Mesodermal cell (in vitro differentiated cells): Measurements from ENCODE around the gene SEC62.

Experiments used
- H3K27ac ChIP-seq: 2 replicates; pipeline ENCODE4 v1.7.0; 2013; ENCODE audit warnings: mild to moderate bottlenecking, low read depth, low read length, moderate library complexity; ENCODE audit not compliant: severe bottlenecking
- H3K36me3 ChIP-seq: 2 replicates; pipeline ENCODE4 v1.7.1; 2013; ENCODE audit warnings: mild to moderate bottlenecking, low read length, moderate library complexity; ENCODE audit not compliant: control insufficient read depth, insufficient read depth
- H3K4me1 ChIP-seq: one replicate; pipeline ENCODE4 v1.7.1; 2013; ENCODE audit warnings: mild to moderate bottlenecking, low read length; ENCODE audit not compliant: insufficient read depth, control insufficient read depth, poor library complexity, severe bottlenecking
- H3K4me3 ChIP-seq: 2 replicates; pipeline ENCODE4 v1.7.0; 2013; ENCODE audit warnings: low read length, control low read depth, mild to moderate bottlenecking; ENCODE audit not compliant: insufficient read depth, poor library complexity, severe bottlenecking; ENCODE audit errors: extremely low read depth
- H3K9me3 ChIP-seq: 2 replicates; pipeline ENCODE4 v1.7.1; 2013; ENCODE audit warnings: mild to moderate bottlenecking, low read length, moderate library complexity; ENCODE audit not compliant: control insufficient read depth
- WGBS, 2 experiments: methylation state at CpG; one replicate each; pipeline ENCODE4 v1.1.5; 2013; ENCODE audit warnings: missing lambda C conversion rate in 2 of 2; ENCODE audit not compliant: insufficient coverage in 2 of 2; 5-methylcytosine and 5-hydroxymethylcytosine counted together

Gene SEC62

DNA sequence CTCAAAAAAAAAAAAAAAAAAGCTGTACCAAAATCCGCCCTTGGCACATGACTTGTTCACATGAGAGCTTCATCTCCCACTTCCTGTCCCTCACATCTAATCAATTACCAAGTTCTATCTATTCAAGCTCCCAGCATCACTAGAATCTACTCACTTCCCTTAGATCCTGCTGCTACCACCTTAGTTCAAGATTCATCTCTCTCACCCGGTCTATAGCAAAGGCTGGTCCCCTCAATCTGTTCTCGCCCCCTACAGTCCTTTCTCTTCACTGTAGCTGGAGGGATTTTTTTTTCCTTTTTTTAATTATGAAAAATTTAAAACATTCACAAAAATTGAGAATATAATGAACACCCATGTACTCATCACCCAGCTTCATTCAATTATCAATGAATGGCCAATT, 54.5 kb downstream of the SEC62 start:
- no peaks in the 10 kb centered on the region for H3K36me3 ChIP-seq
- WGBS, 2 experiments: 78 to 100% methylated on average over 1 of the region's 3 CpGs
- no peak overlapping the region for H3K27ac ChIP-seq
- no peaks in the 10 kb centered on the region for H3K4me1 ChIP-seq
- H3K4me3 ChIP-seq: no peak overlapping the region
- no peaks in the 10 kb centered on the region for H3K9me3 ChIP-seq

DNA sequence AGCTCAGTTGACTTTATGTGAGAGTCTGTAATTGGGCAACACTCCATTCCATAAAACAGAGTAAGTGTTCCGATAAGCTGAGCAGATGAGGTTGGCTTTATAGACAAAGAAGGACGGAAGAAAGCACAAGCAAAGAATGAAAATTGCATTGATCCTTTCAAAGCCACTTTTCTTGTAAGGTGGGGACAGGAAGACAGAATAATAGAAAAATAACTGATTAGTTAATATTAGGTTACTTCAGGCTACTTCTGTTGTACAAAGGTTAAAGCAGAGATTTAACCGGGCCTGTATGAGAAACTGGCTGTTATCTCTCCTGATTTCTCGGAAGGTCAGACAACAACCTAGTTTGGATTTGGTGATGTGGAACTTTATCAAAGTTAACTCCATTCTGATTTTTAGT, 55.7 kb downstream of the SEC62 start:
- 100% methylated on average over 2 to 3 of the region's 4 CpGs for WGBS, 2 experiments
- Histone ChIP-seq H3K4me3 (no peak overlapping the region), H3K4me1 (no peaks in the 10 kb centered on the region), H3K36me3 (no peaks in the 10 kb centered on the region), H3K9me3 (no peaks in the 10 kb centered on the region), H3K27ac (no peak overlapping the region)

DNA sequence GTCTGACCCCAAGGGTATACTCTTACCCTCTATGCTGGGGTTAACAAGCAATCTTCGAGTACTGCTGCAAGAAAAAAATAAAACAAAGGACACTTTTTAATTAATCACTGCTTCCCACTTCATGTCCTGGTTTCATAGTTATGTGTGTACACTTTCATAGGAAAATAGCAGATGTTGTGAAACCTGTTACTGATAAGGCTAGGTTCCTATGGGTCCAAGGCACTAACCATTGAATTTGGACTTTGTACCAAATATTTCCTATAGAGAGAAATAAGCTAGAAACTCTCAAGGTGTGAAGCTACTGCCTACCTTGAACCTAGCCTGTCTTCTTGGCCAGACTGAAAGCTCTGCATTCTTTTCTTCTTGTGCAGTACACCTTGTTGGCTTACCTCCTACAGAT, 56.6 kb downstream of the SEC62 start:
- Histone ChIP-seq H3K36me3 (no peaks in the 10 kb centered on the region), H3K4me3 (no peak overlapping the region), H3K9me3 (no peaks in the 10 kb centered on the region), H3K4me1 (no peaks in the 10 kb centered on the region), H3K27ac (no peak overlapping the region)
- WGBS, 2 experiments: no CpG with 5 or more reads among the region's 1 CpG

DNA sequence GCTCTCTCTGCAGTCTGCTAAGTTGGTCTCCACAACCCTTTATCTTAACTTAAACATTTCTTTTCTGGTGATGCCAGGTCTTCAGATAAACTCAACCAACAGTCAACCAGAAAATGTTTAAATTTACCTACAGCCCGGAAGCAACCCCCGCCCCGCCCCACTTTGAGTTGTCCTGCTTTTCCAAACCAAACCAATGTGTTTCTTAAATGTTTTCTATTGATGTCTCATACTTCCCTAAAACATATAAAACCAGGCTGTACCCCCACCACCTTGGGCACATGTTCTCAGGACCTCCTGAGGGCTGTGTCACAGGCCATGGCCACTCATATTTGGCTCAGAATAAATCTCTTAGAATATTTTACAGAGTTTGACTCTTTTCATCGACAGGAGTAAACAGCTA, 58.0 kb downstream of the SEC62 start:
- no peaks in the 10 kb centered on the region for H3K36me3 ChIP-seq
- no peaks in the 10 kb centered on the region for H3K4me1 ChIP-seq
- H3K27ac ChIP-seq: no peak overlapping the region
- no peak overlapping the region for H3K4me3 ChIP-seq
- 100% methylated on average over 1 of the region's 4 CpGs; no CpG with 5 or more reads in 1 of the 2 experiments for WGBS, 2 experiments
- no peaks in the 10 kb centered on the region for H3K9me3 ChIP-seq

DNA sequence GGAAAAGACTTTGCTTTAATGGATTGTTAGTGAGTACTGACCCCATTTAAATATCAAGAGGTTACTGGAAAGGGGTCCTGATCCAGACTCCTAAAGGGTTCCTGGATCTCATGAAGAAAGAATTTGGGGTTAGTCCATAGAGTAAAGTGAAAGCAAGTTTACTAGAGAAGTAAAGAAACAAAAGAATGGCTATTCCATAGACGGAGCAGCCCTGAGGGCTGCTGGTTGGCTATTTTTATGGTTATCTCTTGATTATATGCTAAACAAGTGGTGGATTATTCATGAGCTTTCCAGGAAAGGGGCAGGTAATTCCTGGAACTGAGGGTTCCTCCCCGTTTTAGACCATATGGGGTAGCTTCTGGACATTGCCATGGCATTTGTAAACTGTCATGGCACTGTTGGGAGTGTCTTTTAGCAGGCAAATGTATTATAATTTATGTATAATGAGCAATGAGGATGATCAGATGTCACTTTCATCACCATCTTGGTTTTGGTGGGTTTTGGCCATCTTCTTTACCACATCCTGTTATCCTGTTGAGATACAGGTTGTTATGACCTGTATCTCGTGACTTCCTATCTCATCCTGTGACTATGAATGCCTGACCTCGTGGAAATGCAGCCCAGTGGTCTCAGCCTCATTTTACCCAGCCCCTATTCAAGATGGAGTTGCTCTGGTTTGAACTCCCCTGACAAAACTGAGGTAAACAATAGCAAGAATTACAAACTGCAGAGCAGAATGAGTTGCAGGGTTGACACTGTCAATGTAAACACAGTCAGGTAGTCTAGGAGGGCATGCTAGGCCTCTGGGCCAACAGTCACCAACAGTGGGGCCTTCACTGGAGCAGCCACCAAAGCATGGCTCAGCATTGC, 60.9 kb downstream of the SEC62 start:
- H3K9me3 ChIP-seq: no peaks in the 10 kb centered on the region
- H3K4me3 ChIP-seq: no peak overlapping the region
- H3K27ac ChIP-seq: no peak overlapping the region
- 96 to 100% methylated on average over 1 to 3 of the region's 4 CpGs for WGBS, 2 experiments
- H3K36me3 ChIP-seq: no peaks in the 10 kb centered on the region
- no peaks in the 10 kb centered on the region for H3K4me1 ChIP-seq

DNA sequence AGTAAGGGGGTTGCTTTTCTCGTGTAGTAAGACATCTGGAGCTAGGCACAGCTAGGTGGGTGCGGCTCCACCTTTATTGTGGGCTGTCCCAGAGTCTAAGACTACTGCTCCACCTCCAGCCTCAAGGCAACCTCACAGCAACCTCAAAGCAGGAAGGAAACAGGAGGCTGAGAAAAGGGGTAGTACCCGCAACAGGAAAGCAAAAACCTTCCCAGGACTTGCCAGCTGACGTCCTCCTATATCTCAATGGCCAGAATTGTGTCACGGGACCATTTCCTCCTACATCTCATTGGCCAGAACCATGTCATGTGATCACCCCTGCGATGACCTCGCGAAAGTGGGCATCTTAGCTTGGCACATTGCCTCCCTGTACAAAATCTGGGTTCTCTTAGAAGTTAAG, 66.9 kb downstream of the SEC62 start:
- Histone ChIP-seq H3K4me1 (no peaks in the 10 kb centered on the region), H3K27ac (no peak overlapping the region), H3K4me3 (no peak overlapping the region), H3K9me3 (no peaks in the 10 kb centered on the region), H3K36me3 (no peaks in the 10 kb centered on the region)
- WGBS, 2 experiments: 74 to 94% methylated on average over 3 to 6 of the region's 8 CpGs

DNA sequence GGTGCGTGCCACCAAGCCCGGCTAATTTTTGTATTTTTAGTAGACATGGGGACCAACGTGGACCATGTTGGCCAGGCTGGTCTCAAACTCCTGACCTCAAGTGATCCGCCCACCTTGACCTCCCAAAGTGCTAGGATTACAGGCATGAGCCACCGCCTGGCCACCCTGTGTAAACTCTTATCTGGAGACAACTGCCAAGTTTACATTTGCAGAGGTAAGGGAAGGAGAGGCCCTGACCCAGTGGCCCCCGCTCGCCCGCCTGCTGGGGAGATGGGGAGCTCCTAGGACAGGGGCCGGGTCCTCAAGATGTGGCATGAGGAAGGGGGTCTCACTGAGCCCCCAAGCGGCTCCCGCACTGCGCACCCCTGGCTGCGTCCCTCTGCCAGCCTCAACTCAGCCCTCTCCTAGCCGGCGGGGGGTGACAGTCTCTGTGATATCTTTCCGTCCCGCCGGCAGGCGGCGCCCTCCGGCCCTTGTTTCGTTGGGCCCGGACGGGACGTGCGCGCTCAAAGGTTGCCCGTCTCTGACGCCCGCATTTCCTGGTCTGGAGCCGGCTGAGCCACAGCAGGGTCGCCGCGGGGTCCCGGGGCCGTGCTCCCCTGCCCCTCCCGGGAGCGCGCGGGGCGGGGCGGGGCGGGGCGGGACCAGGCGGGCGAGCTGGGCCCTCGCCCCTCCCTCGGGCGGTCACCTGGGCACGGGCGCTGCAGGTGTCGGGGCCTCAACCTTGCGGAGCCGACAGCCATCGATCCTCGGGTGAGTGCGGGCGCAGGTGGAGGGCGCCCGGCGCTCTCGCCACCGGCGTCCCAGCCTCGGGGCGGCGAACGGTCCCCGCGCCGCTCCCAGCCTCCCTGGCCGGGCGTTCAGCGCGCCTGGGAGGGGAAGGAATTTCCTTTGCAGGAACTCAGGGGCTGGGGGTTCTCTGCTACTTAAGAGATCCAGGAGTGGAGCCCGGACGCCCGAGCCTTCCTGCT, 71.1 kb downstream of the SEC62 start, which contains the start of gene GPR160:
Gene GPR160, plus strand, starts transcription at position 533 of the 971 bp plus-strand sequence. CDS start 45,978 bp downstream, outside the sequence.
- Histone ChIP-seq H3K36me3 (no peaks in the 10 kb centered on the region), H3K27ac (no peak within 1 kb of the TSS), H3K9me3 (no peaks in the 10 kb centered on the region), H3K4me1 (no peaks in the 10 kb centered on the region), H3K4me3 (peak within 1 kb of the TSS; percentile 47)
- WGBS, 2 experiments: 3 to 8% methylated on average over 44 to 72 of the region's 78 CpGs

DNA sequence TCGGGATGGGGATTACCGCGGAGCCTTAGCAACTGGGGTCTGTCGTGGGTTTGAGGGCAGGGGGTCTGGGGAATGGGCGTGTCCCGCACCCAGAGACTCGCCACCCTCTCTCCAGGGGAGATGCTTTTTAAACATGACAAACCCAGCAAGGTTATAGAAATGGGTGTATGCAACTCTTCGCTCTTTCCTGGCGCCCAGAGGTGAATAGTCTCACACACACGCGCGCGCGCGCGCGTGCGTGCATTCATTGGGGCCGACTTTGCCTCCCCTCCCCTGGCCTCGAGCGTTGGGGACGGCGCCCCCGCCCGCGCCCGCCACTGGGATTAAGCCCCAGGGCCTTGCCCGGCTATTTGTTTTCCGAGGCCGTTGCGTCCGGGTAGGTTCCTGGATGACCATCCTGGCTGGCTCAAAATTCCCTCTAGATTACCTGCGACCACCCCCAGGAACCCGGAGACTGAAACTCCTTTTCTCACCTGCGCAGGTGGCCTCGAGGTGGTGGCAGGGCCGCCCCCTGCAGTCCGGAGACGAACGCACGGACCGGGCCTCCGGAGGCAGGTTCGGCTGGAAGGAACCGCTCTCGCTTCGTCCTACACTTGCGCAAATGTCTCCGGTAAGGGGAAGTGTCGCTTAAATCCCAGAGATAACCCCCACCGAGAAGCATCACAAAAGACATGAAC, 72.0 kb downstream of the SEC62 start:
- whole genome bisulfite sequencing, 2 experiments: 1 to 3% methylated on average over 35 to 37 of the region's 51 CpGs
- no peak overlapping the region for H3K27ac ChIP-seq
- peak overlapping the region; percentile 47 for H3K4me3 ChIP-seq
- H3K36me3 ChIP-seq: no peaks in the 10 kb centered on the region
- no peaks in the 10 kb centered on the region for H3K9me3 ChIP-seq
- H3K4me1 ChIP-seq: no peaks in the 10 kb centered on the region

DNA sequence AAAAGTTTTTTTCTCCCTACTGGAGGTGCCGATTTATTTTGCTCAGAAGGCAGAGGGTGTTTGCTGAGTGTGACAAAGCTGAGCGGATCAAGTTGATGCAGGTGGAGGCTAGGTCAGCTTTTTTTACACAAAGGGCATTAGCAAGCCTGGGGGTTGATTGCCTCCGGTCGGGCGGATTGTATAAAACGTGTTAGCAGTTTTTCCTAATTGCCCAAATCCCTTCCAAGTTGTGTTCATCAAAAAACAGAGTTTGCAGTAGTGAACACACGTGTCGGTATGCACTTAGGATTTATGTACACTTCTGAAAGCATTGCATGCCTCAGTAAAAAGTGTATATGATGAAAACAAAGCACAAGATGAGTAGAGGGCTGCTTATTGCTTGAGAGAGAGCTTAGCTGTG, 73.8 kb downstream of the SEC62 start:
- no peaks in the 10 kb centered on the region for H3K9me3 ChIP-seq
- no peaks in the 10 kb centered on the region for H3K36me3 ChIP-seq
- H3K4me1 ChIP-seq: no peaks in the 10 kb centered on the region
- no peak overlapping the region for H3K4me3 ChIP-seq
- no peak overlapping the region for H3K27ac ChIP-seq
- WGBS, 2 experiments: 32 to 45% methylated on average over 7 to 8 of the region's 8 CpGs

DNA sequence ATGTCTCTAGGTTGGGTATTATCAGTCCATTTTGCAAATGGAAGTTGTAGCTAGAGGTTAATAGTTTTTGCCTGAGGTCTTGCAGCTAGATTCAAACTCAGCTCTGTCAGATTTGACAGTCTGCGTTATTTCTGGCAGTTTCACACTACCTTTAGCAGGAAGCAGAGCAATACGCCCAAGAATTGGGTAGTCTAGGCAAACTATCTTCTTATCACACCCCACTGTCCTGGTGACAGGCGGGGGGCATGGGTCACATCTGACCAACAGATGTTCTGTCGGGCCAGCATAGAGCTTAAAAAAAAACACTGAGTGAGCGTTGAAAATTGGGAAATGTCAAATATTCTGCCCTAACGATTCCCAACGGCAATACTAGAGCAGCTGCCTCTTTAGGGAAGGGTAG, 76.9 kb downstream of the SEC62 start:
- H3K4me1 ChIP-seq: no peaks in the 10 kb centered on the region
- no peak overlapping the region for H3K27ac ChIP-seq
- 94 to 95% methylated on average over 4 to 6 of the region's 7 CpGs for WGBS, 2 experiments
- H3K9me3 ChIP-seq: no peaks in the 10 kb centered on the region
- H3K4me3 ChIP-seq: no peak overlapping the region
- H3K36me3 ChIP-seq: no peaks in the 10 kb centered on the region
